ENCODE results near the gene MYLK4.

GRCh38 chr6:2712102-2712501, 38.6 kb downstream of the MYLK4 start:
- TF ChIP-seq TAF1 (IDR thresholded peaks at IDR 0.05; ENCODE audit: borderline replicate concordance, insufficient read depth, low read length) (no peak), POLR2AphosphoS5 (IDR thresholded peaks at IDR 0.05; ENCODE audit: low read depth, low read length) (no peak)

Data from PFSK-1 (cell line).